ENCODE results near the gene PPP1R18. TPM values are rescaled to one million over a fixed set of nuclear protein-coding genes. Genes with fewer than 3 reads are reported as not detected.

PPP1R18 gene
- total RNA-seq, 8 experiments from 2014 or later, result 23.1 to 60.8 (median 34.5) TPM

DNA sequence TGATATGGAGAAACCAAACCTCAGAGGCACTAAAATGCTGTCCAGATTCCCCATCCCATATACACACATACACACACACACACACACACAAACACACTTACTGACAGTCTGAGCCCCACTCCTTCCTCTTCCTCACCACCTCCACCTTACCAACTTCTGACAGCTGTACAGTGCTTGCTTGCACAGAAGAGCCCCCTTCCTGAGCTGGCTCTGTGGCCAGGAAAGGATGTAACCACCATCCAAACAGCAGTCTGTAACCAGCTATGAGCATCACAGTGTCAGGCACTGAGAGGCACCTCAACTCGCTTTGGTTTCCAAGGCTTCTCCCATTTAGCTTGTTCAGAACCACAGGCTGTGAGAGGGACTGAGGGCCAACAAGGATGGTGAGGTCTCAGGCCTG lies 45.4 kb downstream of the PPP1R18 start:
- H3K27ac ChIP-seq, result no peak overlapping the region
- peaks cover under 1 to 4% of the 10 kb centered on the region in 2 donors for H3K4me1 ChIP-seq (replicated peaks in 1 of 2)
- WGBS, 10 experiments, result 83 to 100% (median 100%) methylated on average over 1 of the region's 1 CpG; no CpG with 5 or more reads in 6 of the 10 experiments
- in situ Hi-C loops (cut with MboI; ENCODE audit: low pct_unique_long_range_greater_than_20kb in 2 of 9, low sequenced_read_pairs in 9 of 9, unreplicated experiment in 9 of 9), result no loop called here
- H3K4me3 ChIP-seq, result no peak overlapping the region
- ATAC-seq (replicated peaks in 6 of 8), result no peak

DNA sequence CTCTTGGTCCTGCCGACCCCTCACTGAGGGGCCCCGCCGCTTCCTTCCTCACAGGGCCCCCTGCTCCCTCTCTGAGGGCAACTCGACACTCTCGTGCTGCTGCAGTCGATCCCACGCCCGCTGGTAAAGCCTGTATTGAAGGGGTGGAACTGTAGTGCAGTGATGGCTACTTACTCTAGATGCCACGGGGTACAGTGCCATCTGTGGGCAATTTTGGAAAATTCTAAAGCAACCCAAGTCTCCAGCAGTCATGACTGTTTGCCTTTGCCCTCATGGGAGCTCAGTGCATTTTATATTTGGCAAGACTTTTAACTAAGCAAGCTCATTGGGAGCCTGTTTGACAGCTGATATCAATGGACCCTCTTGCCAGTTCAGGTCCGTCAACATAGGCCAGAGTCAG lies 46.0 kb downstream of the PPP1R18 start:
- WGBS, 10 experiments, result 60 to 100% (median 91%) methylated on average over 1 to 8 of the region's 10 CpGs; no CpG with 5 or more reads in 2 of the 10 experiments
- no peak for ATAC-seq (replicated peaks in 6 of 8)
- Histone ChIP-seq H3K4me1 (replicated peaks in 1 of 2) (no peaks in the 10 kb centered on the region), H3K4me3 (no peak overlapping the region), H3K27ac (no peak overlapping the region)
- in situ Hi-C loops (cut with MboI; ENCODE audit: low pct_unique_long_range_greater_than_20kb in 2 of 9, low sequenced_read_pairs in 9 of 9, unreplicated experiment in 9 of 9), result no loop called here

DNA sequence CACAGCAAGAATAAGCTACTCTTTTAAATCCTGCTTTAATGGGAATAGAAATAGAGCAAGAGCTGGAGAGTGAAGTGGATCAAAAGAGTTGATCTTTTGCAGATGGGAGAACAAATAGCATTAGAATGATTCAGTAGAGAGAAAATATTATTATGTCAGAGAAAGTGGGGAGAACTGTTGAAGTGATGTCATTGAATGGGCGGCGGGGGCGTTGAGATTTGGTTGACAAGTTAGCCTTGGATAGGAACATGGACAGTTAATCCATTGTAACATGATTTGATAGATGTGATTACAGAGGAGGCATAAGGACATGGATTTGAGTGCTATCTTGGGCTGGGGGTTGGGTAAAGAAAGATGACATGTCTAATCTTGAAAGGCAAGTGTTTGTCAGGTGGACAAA lies 50.6 kb downstream of the PPP1R18 start:
- in situ Hi-C loops (cut with MboI; ENCODE audit: low pct_unique_long_range_greater_than_20kb in 2 of 9, low sequenced_read_pairs in 9 of 9, unreplicated experiment in 9 of 9), result no loop called here
- ATAC-seq (replicated peaks in 6 of 8), result no peak
- WGBS, 10 experiments, result 93 to 100% (median 96%) methylated on average over 3 of the region's 3 CpGs; no CpG with 5 or more reads in 3 of the 10 experiments

DNA sequence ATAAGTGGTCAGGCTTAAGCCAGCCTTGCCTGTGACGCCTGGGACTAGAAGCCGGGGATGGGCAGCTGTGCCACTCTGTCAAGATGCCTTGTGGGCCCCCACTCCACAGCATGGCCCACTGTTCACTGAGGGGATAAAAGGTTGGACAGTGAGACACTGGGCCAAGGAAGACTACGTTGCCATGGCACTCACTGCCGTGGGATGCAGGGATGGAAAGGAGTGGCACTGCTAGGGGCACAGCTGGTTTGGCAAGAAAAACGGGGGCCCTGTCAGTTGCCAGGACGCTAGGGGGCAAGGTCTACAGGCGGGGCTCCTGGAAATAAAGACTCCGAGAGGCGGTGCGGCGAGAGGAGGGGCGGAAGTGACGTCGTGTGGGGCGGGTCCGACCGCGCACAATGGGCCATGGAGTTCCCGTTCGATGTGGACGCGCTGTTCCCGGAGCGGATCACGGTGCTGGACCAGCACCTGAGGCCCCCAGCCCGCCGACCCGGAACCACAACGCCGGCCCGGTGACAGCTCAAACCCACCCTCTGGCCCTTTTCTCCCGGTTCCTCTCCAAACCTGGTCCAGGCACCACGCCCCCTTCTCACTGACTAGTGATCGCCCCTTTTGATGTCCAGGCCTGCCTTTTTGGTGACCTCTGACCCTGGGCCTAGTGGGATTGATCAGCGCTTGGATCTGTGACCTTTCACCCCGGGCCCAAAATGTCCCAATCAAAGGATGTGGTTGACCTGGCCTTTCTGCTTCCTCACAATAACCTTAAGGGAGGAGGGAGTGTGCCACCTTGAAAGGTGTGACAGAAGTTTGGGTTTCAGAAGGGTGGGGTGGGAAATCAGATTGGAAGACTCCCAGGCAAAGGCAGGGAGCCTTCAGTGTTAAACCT lies 59.7 kb downstream of the PPP1R18 start, which contains the start of gene ATAT1:
Gene ATAT1, plus strand, starts transcription at position 391 of the 883 bp plus-strand sequence.
- Histone ChIP-seq H3K4me1 (replicated peaks in 1 of 2) (peaks cover 10 to 11% of the 10 kb centered on the region in 2 donors), H3K27ac (peak within 1 kb of the TSS; percentile 95), H3K4me3 (peak within 1 kb of the TSS; percentile 57 to 74 (median 66))
- WGBS, 10 experiments, result 0 to 10% (median 0%) methylated on average over 1 to 10 of the region's 36 CpGs; no CpG with 5 or more reads in 7 of the 10 experiments
- in situ Hi-C loops (cut with MboI; ENCODE audit: low pct_unique_long_range_greater_than_20kb in 2 of 9, low sequenced_read_pairs in 9 of 9, unreplicated experiment in 9 of 9), result no loop called here
- ATAC-seq (replicated peaks in 6 of 8), result peak; percentile 95 to 99 (median 98)

More for the DNA sequence above, 50.6 kb downstream of the PPP1R18 start:
- Histone ChIP-seq H3K4me3 (no peak overlapping the region), H3K4me1 (replicated peaks in 1 of 2) (no peaks in the 10 kb centered on the region), H3K27ac (no peak overlapping the region)

Other genes starting within 250 kb of the PPP1R18 start
- 100 to 1,000 TPM in 3 of 8 experiments, 10 to 100 TPM in 1, 1 to 10 TPM in 4; 1.5 to 221 (median 44.6) TPM for gene HLA-E, start 197.1 kb downstream of the PPP1R18 start, total RNA-seq
- gene GNL1, start 130.2 kb downstream of the PPP1R18 start, total RNA-seq, result 10 to 100 TPM; 23.4 to 66.0 (median 37.5) TPM
- 10 to 100 TPM; 11.2 to 41.1 (median 32.4) TPM for gene PRR3, start 129.3 kb downstream of the PPP1R18 start, total RNA-seq
- gene ABCF1, start 115.2 kb downstream of the PPP1R18 start, total RNA-seq, result 10 to 100 TPM; 31.6 to 81.9 (median 55.3) TPM
- gene PPP1R10, start 69.4 kb downstream of the PPP1R18 start, total RNA-seq, result 100 to 1,000 TPM in 1 of 8 experiments, 10 to 100 TPM in 7; 21.2 to 126 (median 45.9) TPM
- 100 to 1,000 TPM in 1 of 8 experiments, 10 to 100 TPM in 7; 56.0 to 105 (median 62.8) TPM for gene MRPS18B, start 68.8 kb downstream of the PPP1R18 start, total RNA-seq
- gene ATAT1, start 59.8 kb downstream of the PPP1R18 start, total RNA-seq, result 10 to 100 TPM in 7 of 8 experiments, 1 to 10 TPM in 1; 3.7 to 71.7 (median 41.1) TPM
- 10 to 100 TPM in 5 of 8 experiments, 1 to 10 TPM in 3; 6.6 to 16.4 (median 12.1) TPM for gene C6orf136, start 39.5 kb downstream of the PPP1R18 start, total RNA-seq
- 10 to 100 TPM; 12.1 to 43.3 (median 25.9) TPM for gene DHX16, start 13.6 kb downstream of the PPP1R18 start, total RNA-seq
- 10 to 100 TPM in 6 of 8 experiments, 1 to 10 TPM in 2; 6.8 to 28.3 (median 13.2) TPM for gene NRM, start 4.3 kb upstream of the PPP1R18 start, total RNA-seq
- gene MDC1, start 30.6 kb upstream of the PPP1R18 start, total RNA-seq, result 10 to 100 TPM in 6 of 8 experiments, 1 to 10 TPM in 2; 5.7 to 32.4 (median 23.3) TPM
- gene TUBB, start 33.7 kb upstream of the PPP1R18 start, total RNA-seq, result 1,000 to 10,000 TPM in 2 of 8 experiments, 100 to 1,000 TPM in 6; 425 to 1,850 (median 943) TPM
- 100 to 1,000 TPM in 2 of 8 experiments, 10 to 100 TPM in 6; 56.8 to 122 (median 75.9) TPM for gene FLOT1, start 56.0 kb upstream of the PPP1R18 start, total RNA-seq
- 100 to 1,000 TPM in 2 of 8 experiments, 10 to 100 TPM in 5, 1 to 10 TPM in 1; 8.7 to 176 (median 32.5) TPM for gene IER3, start 57.9 kb upstream of the PPP1R18 start, total RNA-seq
- 100 to 1,000 TPM in 6 of 8 experiments, 10 to 100 TPM in 2; 24.1 to 369 (median 138) TPM for gene DDR1, start 197.9 kb upstream of the PPP1R18 start, total RNA-seq
- 10 to 100 TPM; 18.2 to 46.3 (median 28.5) TPM for gene GTF2H4, start 221.6 kb upstream of the PPP1R18 start, total RNA-seq
- gene VARS2, start 227.6 kb upstream of the PPP1R18 start, total RNA-seq, result 10 to 100 TPM; 13.5 to 39.7 (median 21.0) TPM
- gene SFTA2, start 245.5 kb upstream of the PPP1R18 start, total RNA-seq, result 1 to 10 TPM in 1 of 8 experiments, not detected in 7; 1.2 TPM